HG03066 (cell line): Measurements from ENCODE around the gene PRTG.
"Not testable (repeated sequence)": the region's sequence is repeated elsewhere in the genome, so short reads cannot be mapped to it uniquely, and the experiment has no call there.

Experiments used
- ATAC-seq: cut with Tn5 transposase; IDR thresholded peaks from one replicate; pipeline ENCODE4 v1.9.1; 2021; ENCODE audit warnings: low read depth; ENCODE audit not compliant: unreplicated experiment

Gene PRTG, protein sequence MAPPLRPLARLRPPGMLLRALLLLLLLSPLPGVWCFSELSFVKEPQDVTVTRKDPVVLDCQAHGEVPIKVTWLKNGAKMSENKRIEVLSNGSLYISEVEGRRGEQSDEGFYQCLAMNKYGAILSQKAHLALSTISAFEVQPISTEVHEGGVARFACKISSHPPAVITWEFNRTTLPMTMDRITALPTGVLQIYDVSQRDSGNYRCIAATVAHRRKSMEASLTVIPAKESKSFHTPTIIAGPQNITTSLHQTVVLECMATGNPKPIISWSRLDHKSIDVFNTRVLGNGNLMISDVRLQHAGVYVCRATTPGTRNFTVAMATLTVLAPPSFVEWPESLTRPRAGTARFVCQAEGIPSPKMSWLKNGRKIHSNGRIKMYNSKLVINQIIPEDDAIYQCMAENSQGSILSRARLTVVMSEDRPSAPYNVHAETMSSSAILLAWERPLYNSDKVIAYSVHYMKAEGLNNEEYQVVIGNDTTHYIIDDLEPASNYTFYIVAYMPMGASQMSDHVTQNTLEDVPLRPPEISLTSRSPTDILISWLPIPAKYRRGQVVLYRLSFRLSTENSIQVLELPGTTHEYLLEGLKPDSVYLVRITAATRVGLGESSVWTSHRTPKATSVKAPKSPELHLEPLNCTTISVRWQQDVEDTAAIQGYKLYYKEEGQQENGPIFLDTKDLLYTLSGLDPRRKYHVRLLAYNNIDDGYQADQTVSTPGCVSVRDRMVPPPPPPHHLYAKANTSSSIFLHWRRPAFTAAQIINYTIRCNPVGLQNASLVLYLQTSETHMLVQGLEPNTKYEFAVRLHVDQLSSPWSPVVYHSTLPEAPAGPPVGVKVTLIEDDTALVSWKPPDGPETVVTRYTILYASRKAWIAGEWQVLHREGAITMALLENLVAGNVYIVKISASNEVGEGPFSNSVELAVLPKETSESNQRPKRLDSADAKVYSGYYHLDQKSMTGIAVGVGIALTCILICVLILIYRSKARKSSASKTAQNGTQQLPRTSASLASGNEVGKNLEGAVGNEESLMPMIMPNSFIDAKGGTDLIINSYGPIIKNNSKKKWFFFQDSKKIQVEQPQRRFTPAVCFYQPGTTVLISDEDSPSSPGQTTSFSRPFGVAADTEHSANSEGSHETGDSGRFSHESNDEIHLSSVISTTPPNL

GRCh38 chr15:55742927-55743728 lies at the start of gene PRTG:
Gene PRTG (minus strand): TSS chr15:55743152. CDS start chr15:55742931, 221 bp downstream.
- no peak for ATAC-seq

DNA sequence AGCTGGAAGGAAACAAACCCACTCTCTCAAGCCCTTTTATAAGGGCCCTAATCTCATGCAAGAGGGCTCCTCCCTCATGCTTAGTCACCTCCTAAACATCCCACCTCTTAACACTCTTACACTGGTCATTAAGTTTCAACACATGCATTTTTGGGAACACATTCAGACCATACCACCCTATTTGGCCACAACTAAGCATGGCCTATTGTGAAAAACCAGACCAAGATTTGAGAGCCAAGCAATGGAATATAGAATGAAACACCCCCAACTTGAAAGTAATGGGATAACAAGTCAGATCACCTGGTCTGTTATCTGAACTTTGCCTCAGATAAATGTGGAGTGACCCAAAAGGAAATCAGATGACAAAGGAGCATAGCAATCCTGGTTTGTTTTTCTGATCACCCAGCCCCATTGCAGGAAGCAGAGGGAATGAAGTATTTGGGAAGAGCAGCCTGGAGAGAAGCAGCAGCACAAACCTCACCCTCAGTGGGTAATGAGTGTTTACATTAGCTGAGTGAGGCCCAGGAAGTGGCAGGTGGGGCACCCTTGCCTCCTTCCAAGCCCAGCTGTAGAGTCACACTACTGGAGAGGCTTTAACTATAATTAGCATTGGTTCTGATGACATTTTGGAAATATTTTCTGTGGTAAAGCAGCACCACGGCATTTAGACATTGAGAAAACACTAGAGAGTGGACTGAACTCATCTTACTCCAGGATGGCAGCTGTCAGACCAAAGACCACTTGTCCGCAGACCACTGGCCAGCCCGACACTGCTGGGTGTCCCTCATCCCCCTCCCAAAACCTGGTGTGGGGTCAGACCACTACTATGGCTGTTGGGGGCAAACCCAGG lies 48.8 kb upstream of the PRTG start:
- no peak for ATAC-seq

DNA sequence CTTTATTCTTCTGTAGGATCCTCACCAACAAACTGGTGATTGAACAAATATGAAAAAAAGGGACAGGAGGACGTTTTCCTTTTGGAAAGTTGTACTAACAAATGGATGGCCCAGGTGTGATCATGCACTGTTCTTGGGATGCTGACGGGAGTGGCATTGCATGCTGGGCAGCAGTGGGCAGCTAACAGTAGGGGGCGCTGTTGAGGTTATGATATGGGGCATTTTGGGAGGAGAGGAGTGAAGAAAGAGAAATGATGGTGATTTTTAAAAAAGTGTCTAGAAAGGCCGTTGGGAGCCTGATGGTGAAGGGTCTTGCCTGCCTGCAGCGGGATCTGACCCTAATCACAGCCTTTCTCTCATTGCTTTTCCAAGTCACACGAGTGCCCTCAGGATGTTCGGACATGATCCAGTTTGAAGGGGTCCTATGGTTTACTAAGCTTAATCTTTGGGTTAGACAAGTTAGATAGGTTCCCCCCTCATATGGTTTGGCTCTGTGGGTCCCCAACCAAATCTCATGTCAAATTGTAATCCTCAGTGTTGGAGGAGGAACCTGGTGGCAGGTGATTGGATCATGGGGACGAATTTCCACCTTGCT lies 46.2 kb upstream of the PRTG start:
- ATAC-seq: no peak

DNA sequence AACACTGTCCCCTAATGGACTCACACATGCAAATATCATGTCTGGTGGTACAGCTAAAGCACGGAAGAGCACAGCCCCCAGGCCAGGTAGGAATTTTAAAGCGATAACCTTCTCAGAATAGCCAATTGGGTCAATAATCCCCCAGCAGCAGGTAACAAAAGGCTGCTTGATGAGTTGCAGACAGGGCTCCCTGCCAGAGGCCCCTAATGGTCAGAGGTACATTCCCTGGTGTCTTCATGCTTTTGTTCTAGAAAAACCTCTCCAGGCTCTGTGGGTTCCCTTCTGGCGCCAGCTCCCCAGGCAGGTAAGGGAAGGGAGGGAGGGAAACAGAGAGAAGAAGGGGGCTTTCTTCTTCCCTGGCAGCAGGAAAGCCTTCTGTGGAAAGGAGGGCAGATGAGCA lies 43.4 kb upstream of the PRTG start:
- no peak for ATAC-seq

- ATAC-seq: not testable (repeated sequence)
Measured at GRCh38 chr15:55785593-55785992, 42.6 kb upstream of the PRTG start.

DNA sequence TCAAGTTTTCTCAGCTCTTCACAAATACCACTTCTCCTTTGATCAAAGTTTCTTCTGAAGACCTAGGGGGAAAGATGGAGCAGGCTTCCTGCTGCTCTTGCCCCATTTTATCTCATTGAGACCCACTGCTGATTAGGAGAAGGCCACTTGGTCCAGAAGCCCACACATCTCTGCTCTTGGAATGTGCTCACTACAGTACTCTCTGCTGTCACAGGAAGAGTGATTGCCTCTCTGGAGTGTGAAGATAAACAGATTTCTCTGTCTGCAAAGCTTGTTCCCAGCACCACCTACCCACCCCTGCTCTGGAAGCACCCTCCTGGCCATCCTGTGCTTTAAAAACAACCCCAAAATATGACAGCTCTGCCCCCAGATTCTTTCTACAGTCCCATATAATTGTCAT lies 41.3 kb upstream of the PRTG start:
- no peak for ATAC-seq

GRCh38 chr15:55782901-55783300 lies 39.9 kb upstream of the PRTG start:
- no peak for ATAC-seq

DNA sequence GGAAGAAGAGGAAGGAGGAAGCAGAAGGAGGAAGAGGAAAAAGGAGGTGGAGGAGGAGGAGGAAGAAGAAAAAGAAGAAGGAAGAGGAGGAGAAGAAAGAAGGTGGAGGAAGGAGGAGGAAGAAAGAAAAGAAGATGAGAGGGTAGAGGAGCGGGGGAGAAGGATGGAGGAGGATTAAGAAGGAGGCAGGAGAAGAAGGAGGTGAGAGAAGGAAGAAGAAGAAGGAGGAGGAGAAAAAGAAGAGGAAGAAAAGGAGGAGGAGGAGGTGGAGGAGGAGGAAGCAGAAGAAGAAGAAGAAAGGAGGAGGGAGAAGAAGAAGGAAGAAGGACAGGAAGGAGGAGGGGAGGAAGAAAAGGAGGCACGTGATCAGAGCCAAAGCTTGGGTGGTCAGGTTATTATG lies 37.3 kb upstream of the PRTG start:
- ATAC-seq: no peak

GRCh38 chr15:55778932-55779331 lies 36.0 kb upstream of the PRTG start:
- no peak for ATAC-seq

GRCh38 chr15:55775316-55775715 lies 32.4 kb upstream of the PRTG start:
- ATAC-seq: no peak

DNA sequence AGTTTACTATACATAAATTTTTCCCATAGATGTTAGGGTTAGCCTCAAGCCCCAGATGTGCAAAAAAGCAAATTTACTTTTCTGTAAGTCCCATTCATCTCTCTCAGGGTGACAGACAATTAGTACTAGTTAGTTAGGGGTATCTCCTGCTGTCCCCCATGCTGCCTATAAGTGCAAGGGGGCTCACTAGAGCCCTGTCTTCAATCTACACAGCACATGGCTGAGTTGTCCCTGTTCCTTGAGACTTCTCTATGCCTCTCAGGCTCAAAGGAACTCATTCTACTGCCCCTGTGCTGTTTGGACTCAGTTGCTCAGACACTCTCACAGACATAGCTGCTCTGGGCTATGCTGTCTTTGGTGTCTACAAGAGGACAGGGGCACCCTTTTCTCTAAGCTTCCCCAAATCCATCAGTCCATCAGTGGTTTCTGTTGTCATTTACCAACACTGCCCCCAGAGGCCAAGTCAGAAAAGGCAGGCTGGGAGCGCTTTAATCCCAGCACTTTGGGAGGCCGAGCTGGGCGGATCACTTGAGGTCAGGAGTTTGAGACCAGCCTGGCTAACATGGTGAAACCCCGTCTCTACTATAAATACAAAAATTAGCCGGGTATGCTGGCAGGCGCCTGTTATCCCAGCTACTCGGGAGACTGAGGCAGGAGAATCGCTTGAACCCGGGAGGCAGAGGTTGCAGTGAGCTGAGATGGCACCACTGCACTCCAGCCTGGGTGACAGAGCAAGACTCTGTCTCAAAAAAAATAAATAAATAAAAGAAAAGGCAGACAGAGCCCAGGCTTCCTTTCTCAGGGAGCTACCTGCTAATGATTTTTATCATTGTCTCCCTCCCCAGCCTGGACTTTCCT lies 31.4 kb upstream of the PRTG start:
- ATAC-seq: no peak

- no peak for ATAC-seq
Measured at GRCh38 chr15:55770806-55771205, 27.9 kb upstream of the PRTG start.

DNA sequence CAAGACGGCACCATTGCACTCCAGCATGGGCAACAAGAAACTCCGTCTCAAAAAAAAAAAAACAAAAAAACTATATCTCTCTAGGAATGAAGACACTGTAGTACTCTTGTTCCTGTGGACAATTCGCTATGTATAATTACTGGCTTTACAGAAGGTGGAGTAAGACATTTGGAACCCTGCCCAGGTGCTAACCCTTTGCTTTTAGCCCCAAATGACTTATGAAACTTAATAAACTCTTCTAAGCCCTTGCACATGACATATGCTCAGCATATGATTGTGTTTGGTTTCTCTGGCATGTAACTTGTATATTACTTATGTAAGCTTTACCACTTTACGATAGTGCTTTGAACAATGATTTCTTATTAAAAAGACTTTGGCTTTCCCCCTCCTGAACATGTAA lies 27.3 kb upstream of the PRTG start:
- ATAC-seq: no peak

DNA sequence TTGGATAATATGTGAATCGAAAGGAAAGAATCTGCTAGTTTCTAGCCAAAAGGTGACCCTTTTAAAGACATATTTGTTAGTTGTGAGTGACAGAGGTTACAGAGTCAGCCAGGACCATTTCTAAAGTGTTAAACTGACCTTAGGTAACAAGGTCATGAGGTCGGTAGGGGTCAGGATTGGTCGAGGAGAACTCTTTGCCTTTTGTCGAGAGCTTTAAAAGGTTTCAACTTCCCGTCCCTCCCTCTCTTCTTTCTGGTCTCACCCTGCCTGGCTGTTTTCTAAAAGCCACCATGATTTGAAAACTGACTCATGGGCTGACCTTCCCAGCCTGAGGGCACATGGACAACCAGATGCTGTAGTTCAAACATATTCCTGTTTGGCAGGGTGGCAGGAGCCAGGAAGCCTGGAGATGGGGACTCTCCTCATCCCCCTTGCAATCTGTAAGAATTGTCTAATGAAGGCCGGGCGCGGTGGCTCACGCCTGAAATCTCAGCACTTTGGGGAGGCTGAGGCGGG lies 25.8 kb upstream of the PRTG start:
- ATAC-seq: no peak

DNA sequence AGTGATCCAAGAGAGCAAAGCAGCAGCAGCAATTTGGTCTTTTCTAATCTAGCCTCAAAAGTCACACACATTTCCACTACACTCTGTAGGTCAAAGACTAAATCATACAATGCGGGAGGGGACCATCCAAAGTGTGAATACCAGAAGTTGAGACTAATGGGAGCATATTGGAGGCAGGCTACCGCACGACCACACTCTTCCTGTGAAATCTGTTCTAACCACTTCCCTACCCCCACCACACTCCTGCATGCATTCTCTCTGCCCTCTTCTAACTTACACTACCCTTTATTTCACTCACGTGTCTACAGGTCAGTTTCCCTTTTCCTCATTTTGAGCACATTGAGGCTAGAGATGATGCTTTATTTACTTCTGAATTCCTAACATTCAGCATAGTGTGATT lies 23.7 kb upstream of the PRTG start:
- ATAC-seq: no peak

GRCh38 chr15:55764398-55764797 lies 21.4 kb upstream of the PRTG start:
- ATAC-seq: no peak

DNA sequence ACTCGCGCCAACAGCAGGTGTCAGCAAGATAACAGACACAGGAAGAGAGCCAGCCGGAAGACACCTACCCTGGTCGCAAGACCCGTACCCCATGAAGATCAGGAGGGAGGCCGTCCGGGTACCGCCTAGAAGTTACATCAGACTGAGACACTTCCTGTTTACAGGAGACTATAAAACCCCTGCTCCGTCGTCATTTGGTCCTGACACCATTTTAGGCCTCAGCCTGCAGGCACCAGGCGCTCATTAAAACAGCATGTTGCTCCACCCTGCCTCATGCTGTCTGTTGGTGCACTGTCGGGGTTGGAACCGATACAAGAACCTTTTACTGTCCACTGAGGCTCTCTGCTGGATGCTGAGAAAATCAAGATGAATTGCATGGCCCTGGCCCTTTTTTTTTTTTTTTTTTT lies 15.6 kb upstream of the PRTG start:
- ATAC-seq: no peak

GRCh38 chr15:55753433-55753832 lies 10.5 kb upstream of the PRTG start:
- not testable (repeated sequence) for ATAC-seq
